ENCODE data around the gene IL4I1. TPM values are rescaled to one million over a fixed set of nuclear protein-coding genes. Genes with fewer than 3 reads are reported as not detected.

IL4I1 gene
- total RNA-seq, 1 experiment from 2014 or later = 0.71 TPM

DNA sequence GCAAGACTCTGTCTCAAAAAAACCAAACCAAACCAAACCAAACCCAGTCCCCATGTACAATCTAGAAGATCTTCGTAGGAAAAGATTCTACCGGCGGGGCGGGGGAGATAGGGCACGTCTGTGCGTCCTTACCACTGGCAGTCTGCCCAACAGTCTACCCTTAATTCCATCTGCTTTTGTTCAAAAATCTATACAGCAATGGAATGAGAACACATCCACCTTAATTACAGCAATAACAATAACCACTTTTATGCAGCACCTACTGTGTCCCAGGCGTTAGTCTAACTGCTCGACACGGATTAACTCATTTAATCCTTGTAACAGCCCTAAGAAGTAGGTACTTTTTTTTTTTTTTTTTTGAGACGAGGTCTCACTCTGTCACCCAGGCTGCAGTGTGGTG, 29.8 kb upstream of the IL4I1 start:
- BruUV-seq (replicated peaks) = no TSS peak
- Histone ChIP-seq H3K36me3 (ENCODE audit: control insufficient read depth in 1 of 2, insufficient read depth in 2 of 2, low read length in 2 of 2) (peaks cover 18 to 40% of the 10 kb centered on the region in 2 experiments), H3K9ac (ENCODE audit: low read length) (no peak overlapping the region), H3K4me1 (ENCODE audit: control insufficient read depth in 1 of 2, insufficient read depth in 2 of 2, low read length in 2 of 2) (peaks cover 11 to 29% of the 10 kb centered on the region in 2 experiments; a peak in 3 of 4 replicates), H3K9me2 (ENCODE audit: insufficient read depth) (no peaks in the 10 kb centered on the region), H4K20me1 (ENCODE audit: insufficient read depth) (peaks cover 7% of the 10 kb centered on the region; the same call in 1 of the 2 replicates), H3K4me3 (replicated peaks in 1 of 2; ENCODE audit: low read depth in 1 of 2, low read length in 2 of 2) (no peak overlapping the region), H3K79me2 (ENCODE audit: insufficient read depth, low read length) (peaks cover 85% of the 10 kb centered on the region), H2AFZ (ENCODE audit: low read depth, low read length, poor library complexity, severe bottlenecking) (no peak overlapping the region), H3K9me3 (ENCODE audit: control insufficient read depth in 1 of 2, insufficient read depth in 1 of 2, low read depth in 1 of 2, low read length in 2 of 2) (no peaks in the 10 kb centered on the region), H3K4me2 (ENCODE audit: low read length) (no peak overlapping the region), H3K27ac (ENCODE audit: low read depth, low read length) (no peak overlapping the region), H3K27me3 (ENCODE audit: insufficient read depth, low read length) (no peaks in the 10 kb centered on the region)
- TF ChIP-seq CBX3 (IDR thresholded peaks at IDR 0.05; ENCODE audit: low read depth) (no peak), YY1 (IDR thresholded peaks at IDR 0.05; ENCODE audit: extremely low read depth, insufficient replicate concordance, low read depth, low read length) (no peak), SIN3A (IDR thresholded peaks at IDR 0.05; ENCODE audit: low read depth) (no peak), JUND (IDR thresholded peaks at IDR 0.05) (no peak), EGR1 (IDR thresholded peaks at IDR 0.05; ENCODE audit: low read depth) (no peak), EZH2phosphoT487 (IDR thresholded peaks at IDR 0.05; ENCODE audit: borderline replicate concordance) (no peak), ZNF274 (IDR thresholded peaks at IDR 0.05; ENCODE audit: low read depth, low read length) (no peak), EZH2 (IDR thresholded peaks at IDR 0.05) (no peak), SRF (IDR thresholded peaks at IDR 0.05; ENCODE audit: low read depth) (no peak), POLR2A (IDR thresholded peaks at IDR 0.05; ENCODE audit: borderline replicate concordance, extremely low read depth, insufficient read depth, insufficient read length) (no peak), TCF7L2 (IDR thresholded peaks at IDR 0.05; ENCODE audit: borderline replicate concordance, extremely low read depth, insufficient read depth, insufficient read length) (no peak), CEBPB (IDR thresholded peaks at IDR 0.05; ENCODE audit: low read depth) (no peak), RAD21 (IDR thresholded peaks at IDR 0.05; ENCODE audit: low read depth) (no peak)
- TF ChIP-seq, protein P1, sequence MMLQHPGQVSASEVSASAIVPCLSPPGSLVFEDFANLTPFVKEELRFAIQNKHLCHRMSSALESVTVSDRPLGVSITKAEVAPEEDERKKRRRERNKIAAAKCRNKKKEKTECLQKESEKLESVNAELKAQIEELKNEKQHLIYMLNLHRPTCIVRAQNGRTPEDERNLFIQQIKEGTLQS (IDR thresholded peaks at IDR 0.05) = no peak
- TF ChIP-seq, protein P2, sequence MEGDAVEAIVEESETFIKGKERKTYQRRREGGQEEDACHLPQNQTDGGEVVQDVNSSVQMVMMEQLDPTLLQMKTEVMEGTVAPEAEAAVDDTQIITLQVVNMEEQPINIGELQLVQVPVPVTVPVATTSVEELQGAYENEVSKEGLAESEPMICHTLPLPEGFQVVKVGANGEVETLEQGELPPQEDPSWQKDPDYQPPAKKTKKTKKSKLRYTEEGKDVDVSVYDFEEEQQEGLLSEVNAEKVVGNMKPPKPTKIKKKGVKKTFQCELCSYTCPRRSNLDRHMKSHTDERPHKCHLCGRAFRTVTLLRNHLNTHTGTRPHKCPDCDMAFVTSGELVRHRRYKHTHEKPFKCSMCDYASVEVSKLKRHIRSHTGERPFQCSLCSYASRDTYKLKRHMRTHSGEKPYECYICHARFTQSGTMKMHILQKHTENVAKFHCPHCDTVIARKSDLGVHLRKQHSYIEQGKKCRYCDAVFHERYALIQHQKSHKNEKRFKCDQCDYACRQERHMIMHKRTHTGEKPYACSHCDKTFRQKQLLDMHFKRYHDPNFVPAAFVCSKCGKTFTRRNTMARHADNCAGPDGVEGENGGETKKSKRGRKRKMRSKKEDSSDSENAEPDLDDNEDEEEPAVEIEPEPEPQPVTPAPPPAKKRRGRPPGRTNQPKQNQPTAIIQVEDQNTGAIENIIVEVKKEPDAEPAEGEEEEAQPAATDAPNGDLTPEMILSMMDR (IDR thresholded peaks at IDR 0.05 in 2 of 3, conservative IDR thresholded peaks at IDR 0.05 in 1 of 3; ENCODE audit: borderline replicate concordance in 1 of 3, insufficient read depth in 1 of 3, low read depth in 2 of 3, low read length in 2 of 3) = no peak
- TF ChIP-seq, protein P3, sequence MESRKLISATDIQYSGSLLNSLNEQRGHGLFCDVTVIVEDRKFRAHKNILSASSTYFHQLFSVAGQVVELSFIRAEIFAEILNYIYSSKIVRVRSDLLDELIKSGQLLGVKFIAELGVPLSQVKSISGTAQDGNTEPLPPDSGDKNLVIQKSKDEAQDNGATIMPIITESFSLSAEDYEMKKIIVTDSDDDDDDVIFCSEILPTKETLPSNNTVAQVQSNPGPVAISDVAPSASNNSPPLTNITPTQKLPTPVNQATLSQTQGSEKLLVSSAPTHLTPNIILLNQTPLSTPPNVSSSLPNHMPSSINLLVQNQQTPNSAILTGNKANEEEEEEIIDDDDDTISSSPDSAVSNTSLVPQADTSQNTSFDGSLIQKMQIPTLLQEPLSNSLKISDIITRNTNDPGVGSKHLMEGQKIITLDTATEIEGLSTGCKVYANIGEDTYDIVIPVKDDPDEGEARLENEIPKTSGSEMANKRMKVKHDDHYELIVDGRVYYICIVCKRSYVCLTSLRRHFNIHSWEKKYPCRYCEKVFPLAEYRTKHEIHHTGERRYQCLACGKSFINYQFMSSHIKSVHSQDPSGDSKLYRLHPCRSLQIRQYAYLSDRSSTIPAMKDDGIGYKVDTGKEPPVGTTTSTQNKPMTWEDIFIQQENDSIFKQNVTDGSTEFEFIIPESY (IDR thresholded peaks at IDR 0.05; ENCODE audit: extremely low read depth, insufficient replicate concordance, low read length) = no peak
- ChIA-PET RAD21 (ENCODE audit: low non-redundant PET in 1 of 2, low total read pairs in 2 of 2, uncharacterized antibody in 2 of 2, unreplicated experiment in 2 of 2) (no interaction called here), CTCF (no interaction called here), POLR2A (no interaction called here)
- no peak for ATAC-seq
- intact Hi-C loops (cut with micrococcal nuclease) = no loop called here
- no peak for DNase-seq (ENCODE audit: low read depth, low spot score)
